Measurements from ENCODE around the gene NXN. TPM values are rescaled to one million over a fixed set of nuclear protein-coding genes. Genes with fewer than 3 reads are reported as not detected.

The NXN gene
- total and polyA plus RNA-seq, 2 donors (not counting 1 experiment from before 2014, with no cell fraction given) = 0.04 to 0.17 TPM

- Histone ChIP-seq H3K9me3 (ENCODE audit: control extremely low read depth in 1 of 3, control insufficient read depth in 2 of 3, insufficient read depth in 1 of 3, low read length in 2 of 3) (no peaks in the 10 kb centered on the region), H3K4me1 (ENCODE audit: control insufficient read depth in 2 of 2, insufficient read depth in 2 of 2, low read length in 2 of 2) (no peaks in the 10 kb centered on the region), H3K27ac (ENCODE audit: low read length in 2 of 2) (no peak overlapping the region), H4K20me1 (ENCODE audit: control insufficient read depth, insufficient read depth, low read length, poor library complexity, severe bottlenecking) (no peaks in the 10 kb centered on the region), H2AFZ (ENCODE audit: insufficient read depth, low read depth, low read length, poor library complexity, severe bottlenecking) (no peak overlapping the region), H3K4me3 (ENCODE audit: control extremely low read depth in 1 of 5, extremely low read depth in 1 of 5, insufficient read depth in 1 of 5, low read depth in 2 of 5, low read length in 4 of 5) (no peak overlapping the region), H3K79me2 (ENCODE audit: control insufficient read depth, insufficient read depth, low read length) (no peaks in the 10 kb centered on the region), H3K36me3 (replicated peaks in 1 of 2; ENCODE audit: control extremely low read depth in 1 of 2, control insufficient read depth in 1 of 2, extremely low read depth in 1 of 2, insufficient read depth in 2 of 2, low read length in 1 of 2) (no peaks in the 10 kb centered on the region), H3K9ac (ENCODE audit: low read length) (no peak overlapping the region), H3K27me3 (replicated peaks in 1 of 4; ENCODE audit: control extremely low read depth in 1 of 4, control insufficient read depth in 3 of 4, insufficient read depth in 4 of 4, low read length in 3 of 4) (peaks cover 0 to 2% (median 0%) of the 10 kb centered on the region in 4 experiments), H3K4me2 (replicated peaks; ENCODE audit: low read depth, low read length, poor library complexity, severe bottlenecking) (no peak overlapping the region)
- H3K27me3 Mint-ChIP-seq = no peaks in the 10 kb centered on the region
- no peaks in the 10 kb centered on the region for H3K4me1 Mint-ChIP-seq
- CTCF ChIA-PET = no interaction called here
- DNase-seq (no peak), ATAC-seq (ENCODE audit: low read depth) (no peak)
- no peak overlapping the region for H3K4me3 Mint-ChIP-seq
- no peaks in the 10 kb centered on the region for H3K9me3 Mint-ChIP-seq (ENCODE audit: insufficient read depth)
- H3K27ac Mint-ChIP-seq = no peak overlapping the region
- TF ChIP-seq EZH2 (IDR thresholded peaks at IDR 0.05; ENCODE audit: borderline replicate concordance, insufficient read depth, low read depth, low read length, poor library complexity, severe bottlenecking) (no peak), CTCF (IDR thresholded peaks at IDR 0.05) (no peak)
- intact Hi-C loops (cut with micrococcal nuclease) = no loop called here
- WGBS (ENCODE audit: insufficient coverage) = 90% methylated on average over 37 of the region's 41 CpGs
- POLR2A ChIA-PET = no interaction called here
These were observed 174.8 kb downstream of the NXN start for GRCh38 chr17:804541-805435.

Data from B cell (primary cell).